Neutrophil (primary cell): Measurements from ENCODE around the gene VWA8.

Source experiments
- H3K27ac ChIP-seq: fragments of 200-600 bp; sonication (generic); 2 replicates; pipeline ENCODE4 v1.5.1; 2016; ENCODE audit warnings: mild to moderate bottlenecking, moderate library complexity
- H3K27me3 ChIP-seq: fragments of 200-600 bp; sonication (generic); 2 replicates; pipeline ENCODE4 v1.6.0; 2016; ENCODE audit warnings: mild to moderate bottlenecking
- H3K36me3 ChIP-seq: fragments of 200-600 bp; sonication (generic); 2 replicates; pipeline ENCODE4 v1.5.1; 2017
- H3K4me1 ChIP-seq, 2 experiments: fragments of 200-600 bp in 1 of 2; sonication (generic) in 1 of 2; 1 replicate in 1 of 2; 2 replicates in 1 of 2; pipeline versions ENCODE4 v1.5.1 to v1.6.1; 2013 to 2016; ENCODE audit warnings: low read depth in 1 of 2, low read length in 1 of 2, mild to moderate bottlenecking in 1 of 2, moderate library complexity in 1 of 2; ENCODE audit not compliant: control insufficient read depth in 1 of 2, insufficient read depth in 1 of 2
- H3K4me3 ChIP-seq, 2 experiments: fragments of 200-600 bp in 1 of 2; sonication (generic) in 1 of 2; 1 replicate in 1 of 2; 2 replicates in 1 of 2; pipeline ENCODE4 v1.5.1; 2013 to 2016; ENCODE audit warnings: low read depth in 1 of 2, low read length in 1 of 2, mild to moderate bottlenecking in 1 of 2, moderate library complexity in 1 of 2
- H3K9me3 ChIP-seq: fragments of 200-600 bp; sonication (generic); 2 replicates; pipeline ENCODE4 v1.5.1; 2016
- TF ChIP-seq, protein P1 (sequence below): fragments of 200-600 bp; sonication (generic); IDR thresholded peaks from 2 replicates; pipeline ENCODE4 v1.5.1; 2016; ENCODE audit warnings: antibody characterized with exemption

Gene VWA8

DNA sequence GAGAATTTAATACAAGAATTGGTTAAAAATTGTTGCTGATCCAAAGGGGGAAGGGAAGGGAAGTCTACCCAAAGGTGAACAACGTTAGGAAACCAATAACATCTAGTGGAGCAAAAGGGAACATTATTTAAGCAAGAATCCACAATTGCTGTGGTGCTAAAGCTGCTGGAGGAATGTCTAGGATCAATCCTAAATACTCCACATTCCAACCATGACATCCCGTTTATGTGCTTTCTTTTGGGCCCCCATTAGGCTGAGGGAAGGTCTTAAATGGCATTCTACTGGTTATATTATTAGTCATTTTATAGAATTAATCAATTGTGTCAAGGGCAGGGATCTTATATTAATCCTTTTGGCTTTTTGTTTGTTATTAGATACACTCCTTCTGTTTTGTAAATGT, 39.9 kb upstream of the VWA8 start:
- no peaks in the 10 kb centered on the region for H3K27me3 ChIP-seq
- no peaks in the 10 kb centered on the region for H3K9me3 ChIP-seq
- H3K36me3 ChIP-seq, result no peaks in the 10 kb centered on the region
- H3K4me3 ChIP-seq, result no peak overlapping the region
- no peaks in the 10 kb centered on the region for H3K4me1 ChIP-seq
- TF ChIP-seq, protein P1, sequence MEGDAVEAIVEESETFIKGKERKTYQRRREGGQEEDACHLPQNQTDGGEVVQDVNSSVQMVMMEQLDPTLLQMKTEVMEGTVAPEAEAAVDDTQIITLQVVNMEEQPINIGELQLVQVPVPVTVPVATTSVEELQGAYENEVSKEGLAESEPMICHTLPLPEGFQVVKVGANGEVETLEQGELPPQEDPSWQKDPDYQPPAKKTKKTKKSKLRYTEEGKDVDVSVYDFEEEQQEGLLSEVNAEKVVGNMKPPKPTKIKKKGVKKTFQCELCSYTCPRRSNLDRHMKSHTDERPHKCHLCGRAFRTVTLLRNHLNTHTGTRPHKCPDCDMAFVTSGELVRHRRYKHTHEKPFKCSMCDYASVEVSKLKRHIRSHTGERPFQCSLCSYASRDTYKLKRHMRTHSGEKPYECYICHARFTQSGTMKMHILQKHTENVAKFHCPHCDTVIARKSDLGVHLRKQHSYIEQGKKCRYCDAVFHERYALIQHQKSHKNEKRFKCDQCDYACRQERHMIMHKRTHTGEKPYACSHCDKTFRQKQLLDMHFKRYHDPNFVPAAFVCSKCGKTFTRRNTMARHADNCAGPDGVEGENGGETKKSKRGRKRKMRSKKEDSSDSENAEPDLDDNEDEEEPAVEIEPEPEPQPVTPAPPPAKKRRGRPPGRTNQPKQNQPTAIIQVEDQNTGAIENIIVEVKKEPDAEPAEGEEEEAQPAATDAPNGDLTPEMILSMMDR, result no peak
- H3K27ac ChIP-seq, result no peak overlapping the region

GRCh38 chr13:41997396-41997795, 36.5 kb upstream of the VWA8 start:
- Histone ChIP-seq H3K4me1 (no peaks in the 10 kb centered on the region), H3K27ac (no peak overlapping the region), H3K36me3 (no peaks in the 10 kb centered on the region), H3K4me3 (no peak overlapping the region), H3K27me3 (no peaks in the 10 kb centered on the region), H3K9me3 (no peaks in the 10 kb centered on the region)
- TF ChIP-seq, protein P1, result no peak

DNA sequence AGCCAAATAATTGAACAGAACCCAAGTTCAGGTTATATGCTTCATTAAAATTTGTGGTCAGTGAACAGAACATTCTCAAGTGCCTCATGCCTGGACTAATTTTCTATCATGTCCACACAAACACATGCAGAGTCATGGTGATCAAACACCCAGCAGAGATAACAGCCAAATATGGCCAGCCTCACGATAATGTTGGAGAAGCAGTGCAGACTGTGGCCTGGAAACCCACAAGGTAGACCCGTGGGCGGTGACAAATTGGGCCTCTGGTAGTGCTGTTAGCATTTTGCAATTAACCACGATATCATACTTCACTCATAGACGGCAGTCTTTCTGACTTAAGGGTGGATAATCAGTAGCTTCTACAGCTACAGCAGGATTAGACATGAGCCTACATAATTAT, 35.0 kb upstream of the VWA8 start:
- no peak overlapping the region for H3K27ac ChIP-seq
- TF ChIP-seq, protein P1, result no peak
- no peak overlapping the region for H3K4me3 ChIP-seq

GRCh38 chr13:41995336-41995735, 34.4 kb upstream of the VWA8 start:
- TF ChIP-seq, protein P1, result no peak
- H3K27me3 ChIP-seq, result no peaks in the 10 kb centered on the region

More for the DNA sequence above, 35.0 kb upstream of the VWA8 start:
- Histone ChIP-seq H3K4me1 (no peaks in the 10 kb centered on the region), H3K27me3 (no peaks in the 10 kb centered on the region), H3K36me3 (no peaks in the 10 kb centered on the region), H3K9me3 (no peaks in the 10 kb centered on the region)

DNA sequence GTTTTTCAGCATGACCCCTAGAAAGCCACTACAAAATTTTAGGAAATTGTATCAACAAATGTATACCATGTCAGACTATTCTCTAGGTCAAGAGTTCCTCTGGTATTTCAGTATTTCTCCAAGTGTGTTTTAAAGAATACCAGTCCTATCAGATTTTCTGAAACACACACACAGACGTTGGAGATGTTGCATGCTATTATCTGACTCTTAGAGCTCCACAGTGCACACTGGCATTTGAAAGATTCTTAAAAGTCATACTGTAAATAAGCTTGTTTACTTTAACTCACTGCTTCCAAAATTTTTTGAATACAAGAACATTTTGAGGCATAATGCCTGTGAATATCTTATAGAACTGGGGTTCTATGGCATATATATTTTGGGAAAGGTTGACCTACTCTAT, 33.8 kb upstream of the VWA8 start:
- Histone ChIP-seq H3K4me3 (no peak overlapping the region), H3K36me3 (no peaks in the 10 kb centered on the region), H3K27ac (no peak overlapping the region), H3K4me1 (no peaks in the 10 kb centered on the region), H3K9me3 (no peaks in the 10 kb centered on the region), H3K27me3 (no peaks in the 10 kb centered on the region)
- TF ChIP-seq, protein P1, result no peak

More at GRCh38 chr13:41995336-41995735, 34.4 kb upstream of the VWA8 start:
- Histone ChIP-seq H3K9me3 (no peaks in the 10 kb centered on the region), H3K27ac (no peak overlapping the region), H3K4me3 (no peak overlapping the region), H3K36me3 (no peaks in the 10 kb centered on the region), H3K4me1 (no peaks in the 10 kb centered on the region)

DNA sequence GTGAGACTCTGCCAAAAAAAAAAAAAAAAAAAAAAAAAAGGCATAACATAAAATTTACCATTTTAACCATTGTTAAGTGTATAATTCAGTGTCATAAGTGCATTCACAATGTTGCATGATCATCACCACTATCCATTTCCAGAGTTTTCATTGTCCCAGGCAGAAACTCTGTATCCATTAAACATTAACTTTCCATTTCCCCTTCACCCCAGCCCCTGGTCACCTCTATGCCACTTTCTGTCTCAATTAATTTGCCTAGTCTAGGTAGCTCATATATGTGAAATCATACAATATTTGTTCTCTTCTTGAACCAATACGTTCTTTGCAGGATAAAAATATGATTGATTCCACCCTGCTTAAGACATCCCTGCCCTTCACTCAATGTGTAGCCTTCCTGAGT, 31.0 kb upstream of the VWA8 start:
- Histone ChIP-seq H3K27me3 (no peaks in the 10 kb centered on the region), H3K27ac (no peak overlapping the region), H3K9me3 (no peaks in the 10 kb centered on the region), H3K4me1 (peaks cover 8 to 10% of the 10 kb centered on the region in 2 experiments), H3K36me3 (no peaks in the 10 kb centered on the region), H3K4me3 (no peak overlapping the region)
- TF ChIP-seq, protein P1, result no peak
